NCI-H146 (cell line): Measurements from ENCODE around the gene FAM110D.
A peak's percentile ranks its signal among the peaks of the same experiment; 100 is the strongest.

Experiments used
- DNase-seq: peaks from one replicate; lab custom pipeline; 2025; lab: John Stamatoyannopoulos, UW

Gene FAM110D

GRCh38 chr1:26158908-26159742 is at the start of gene FAM110D:
TSS of gene FAM110D (plus strand) at chr1:26159079. CDS start at chr1:26161292, 2,213 bp downstream.
- no peak for DNase-seq

- DNase-seq: no peak
Measured at GRCh38 chr1:26109229-26110164, 49.4 kb upstream of the FAM110D start.

GRCh38 chr1:26110731-26111529 is 47.9 kb upstream of the FAM110D start:
- peak; percentile 84 for DNase-seq

- peak; percentile 87 for DNase-seq
Measured at GRCh38 chr1:26111530-26112406, 47.1 kb upstream of the FAM110D start, which contains the start of gene PDIK1L. TSS of gene PDIK1L (plus strand) at chr1:26111824. CDS start at chr1:26114309, 2,485 bp downstream.

GRCh38 chr1:26112407-26112775 is 46.5 kb upstream of the FAM110D start:
- DNase-seq: peak; percentile 57

GRCh38 chr1:26114165-26114927 is 44.5 kb upstream of the FAM110D start:
- DNase-seq: no peak

- no peak for DNase-seq
Measured at GRCh38 chr1:26119892-26120608, 38.8 kb upstream of the FAM110D start.

GRCh38 chr1:26121854-26122773 is 36.8 kb upstream of the FAM110D start:
- no peak for DNase-seq

- DNase-seq: no peak
Measured at GRCh38 chr1:26122988-26123973, 35.6 kb upstream of the FAM110D start.

GRCh38 chr1:26124418-26125331 is 34.2 kb upstream of the FAM110D start:
- DNase-seq: no peak

GRCh38 chr1:26125382-26125781 is 33.5 kb upstream of the FAM110D start:
- no peak for DNase-seq

- DNase-seq: no peak
Measured at GRCh38 chr1:26125946-26126320, 32.9 kb upstream of the FAM110D start.

- no peak for DNase-seq
Measured at GRCh38 chr1:26126321-26127084, 32.4 kb upstream of the FAM110D start.

- no peak for DNase-seq
Measured at GRCh38 chr1:26127235-26128163, 31.4 kb upstream of the FAM110D start.
